Endodermal cell (in vitro differentiated cells): ENCODE results near the gene SPAG17. TPM values are rescaled to one million over a fixed set of nuclear protein-coding genes. Genes with fewer than 3 reads are reported as not detected.

Experiments
- DNase-seq: peaks from one replicate; pipeline ENCODE4 v3.0.0-alpha.2; 2017
- H3K27ac ChIP-seq: 2 replicates; pipeline ENCODE4 v1.5.1; 2013; ENCODE audit warnings: mild to moderate bottlenecking, low read depth, low read length, moderate library complexity
- H3K27me3 ChIP-seq: 2 replicates; pipeline ENCODE4 v1.6.1; 2013; ENCODE audit warnings: mild to moderate bottlenecking, low read length, moderate library complexity; ENCODE audit not compliant: insufficient read depth, control insufficient read depth, poor library complexity, severe bottlenecking
- H3K36me3 ChIP-seq: 2 replicates; pipeline ENCODE4 v1.7.0; 2013; ENCODE audit warnings: mild to moderate bottlenecking, low read length, moderate library complexity; ENCODE audit not compliant: control insufficient read depth, insufficient read depth
- H3K4me1 ChIP-seq: one replicate; pipeline ENCODE4 v1.7.0; 2013; ENCODE audit warnings: low read length; ENCODE audit not compliant: control insufficient read depth, insufficient read depth
- H3K4me3 ChIP-seq: 2 replicates; pipeline ENCODE4 v1.5.1; 2013; ENCODE audit warnings: mild to moderate bottlenecking, low read length, moderate library complexity
- H3K9ac ChIP-seq: 2 replicates; pipeline ENCODE4 v1.6.1; 2013; ENCODE audit warnings: mild to moderate bottlenecking, low read length, moderate library complexity; ENCODE audit not compliant: poor library complexity, severe bottlenecking; ENCODE audit errors: extremely low read depth
- H3K9me3 ChIP-seq: 2 replicates; pipeline ENCODE4 v1.6.1; 2013; ENCODE audit warnings: mild to moderate bottlenecking, low read length, moderate library complexity; ENCODE audit not compliant: control insufficient read depth
- H3K27ac Mint-ChIP-seq: 2 replicates; pipeline ENCODE4 v1.8.0; 2020; ENCODE audit warnings: mixed read lengths
- H3K27me3 Mint-ChIP-seq: 2 replicates; pipeline ENCODE4 v1.8.0; 2021; ENCODE audit warnings: mild to moderate bottlenecking, mixed read lengths; ENCODE audit not compliant: insufficient read depth
- H3K36me3 Mint-ChIP-seq: 2 replicates; pipeline ENCODE4 v1.8.0; 2020; ENCODE audit warnings: low read depth, mixed read lengths
- H3K4me1 Mint-ChIP-seq: 2 replicates; pipeline ENCODE4 v1.8.0; 2020; ENCODE audit warnings: mixed read lengths
- H3K4me3 Mint-ChIP-seq: 2 replicates; pipeline ENCODE4 v1.8.0; 2020; ENCODE audit warnings: mild to moderate bottlenecking, moderate library complexity, mixed read lengths
- H3K9me3 Mint-ChIP-seq: 2 replicates; pipeline ENCODE4 v1.8.0; 2020; ENCODE audit warnings: mild to moderate bottlenecking, mixed read lengths
- CTCF ChIP-seq: fragments of 200-600 bp; sonication (generic); conservative IDR thresholded peaks from 2 replicates; pipeline ENCODE4 v1.5.0; 2021; ENCODE audit warnings: antibody characterized with exemption, mild to moderate bottlenecking
- WGBS, 2 experiments: methylation state at CpG; one replicate each; pipeline versions ENCODE4 v1.1.5 to v1.1.7; 2013; ENCODE audit warnings: missing lambda C conversion rate in 2 of 2, mixed read lengths in 1 of 2; ENCODE audit not compliant: insufficient coverage in 1 of 2, insufficient read length in 1 of 2; 5-methylcytosine and 5-hydroxymethylcytosine counted together
- total RNA-seq, 2 donors: library from RNA; stranded (reverse); fragmentation: NEBNext Ultra II Directional in 1 of 2; extraction: Animal tissue kit (Norgen Biotek cat#: 25700) in 1 of 2; gene quantifications; 2 replicates in 1 of 2; 3 replicates in 1 of 2; pipeline ENCODE4 v1.2.1, GENCODE V29; 2021

SPAG17 gene
- total RNA-seq, 2 donors from 2014 or later = 5.0 to 6.3 TPM

GRCh38 chr1:118093017-118093416 is 92.0 kb downstream of the SPAG17 start:
- H3K4me1 Mint-ChIP-seq = no peaks in the 10 kb centered on the region
- no peak for DNase-seq
- Histone ChIP-seq H3K4me1 (no peaks in the 10 kb centered on the region), H3K27ac (no peak overlapping the region), H3K36me3 (no peaks in the 10 kb centered on the region), H3K9ac (no peak overlapping the region), H3K9me3 (peaks cover 9% of the 10 kb centered on the region), H3K27me3 (peaks cover 20% of the 10 kb centered on the region), H3K4me3 (no peak overlapping the region)
- TF ChIP-seq CTCF = no peak
- no peaks in the 10 kb centered on the region for H3K36me3 Mint-ChIP-seq
- H3K9me3 Mint-ChIP-seq = peaks cover 6% of the 10 kb centered on the region
- H3K27ac Mint-ChIP-seq = no peak overlapping the region
- H3K27me3 Mint-ChIP-seq = peaks cover 5% of the 10 kb centered on the region
- no peak overlapping the region for H3K4me3 Mint-ChIP-seq

- Mint-ChIP-seq H3K9me3 (peaks cover 6% of the 10 kb centered on the region), H3K27me3 (peaks cover 21% of the 10 kb centered on the region), H3K36me3 (no peaks in the 10 kb centered on the region), H3K4me3 (no peak overlapping the region), H3K4me1 (peaks cover 3% of the 10 kb centered on the region), H3K27ac (no peak overlapping the region)
- no peak overlapping the region for H3K9ac ChIP-seq
- peaks cover 9% of the 10 kb centered on the region for H3K9me3 ChIP-seq
- no peak for TF ChIP-seq CTCF
- no peaks in the 10 kb centered on the region for H3K36me3 ChIP-seq
- 92 to 100% methylated on average over 1 to 2 of the region's 2 CpGs for WGBS, 2 experiments
- H3K27ac ChIP-seq = no peak overlapping the region
- no peak for DNase-seq
- no peaks in the 10 kb centered on the region for H3K4me1 ChIP-seq
- peaks cover 47% of the 10 kb centered on the region for H3K27me3 ChIP-seq
- peak overlapping the region; percentile 25 for H3K4me3 ChIP-seq
Observed at GRCh38 chr1:118090130-118090529, 94.9 kb downstream of the SPAG17 start.

- no peak overlapping the region for H3K4me3 Mint-ChIP-seq
- H3K27ac ChIP-seq = no peak overlapping the region
- H3K27ac Mint-ChIP-seq = no peak overlapping the region
- H3K9me3 ChIP-seq = peaks cover 9% of the 10 kb centered on the region
- no peaks in the 10 kb centered on the region for H3K36me3 Mint-ChIP-seq
- no peaks in the 10 kb centered on the region for H3K36me3 ChIP-seq
- TF ChIP-seq CTCF = no peak
- H3K4me1 Mint-ChIP-seq = peaks cover 23% of the 10 kb centered on the region
- 90% methylated on average over 6 of the region's 12 CpGs; no CpG with 5 or more reads in 1 of the 2 experiments for WGBS, 2 experiments
- peaks cover 63% of the 10 kb centered on the region for H3K27me3 ChIP-seq
- H3K4me1 ChIP-seq = no peaks in the 10 kb centered on the region
- no peak overlapping the region for H3K4me3 ChIP-seq
- H3K27me3 Mint-ChIP-seq = peaks cover 45% of the 10 kb centered on the region
- no peak for DNase-seq
- no peak overlapping the region for H3K9ac ChIP-seq
- peaks cover 6% of the 10 kb centered on the region for H3K9me3 Mint-ChIP-seq
Observed at GRCh38 chr1:118085365-118085764, 99.7 kb downstream of the SPAG17 start.
